TTC549 (cell line): ENCODE results near the gene PPWD1.

ENCODE experiments used
- FAIRE-seq: peaks from 2 replicates; lab custom pipeline; 2012; peaks lifted over from hg19 to GRCh38; lab: Jason Lieb, UNC

Gene PPWD1

GRCh38 chr5:65624025-65624570 lies 61.0 kb downstream of the PPWD1 start, which contains the start of gene TRIM23:
TSS of gene TRIM23 (minus strand) at chr5:65624333. CDS start at chr5:65624274, 59 bp downstream.
- peak; percentile 11 for FAIRE-seq

DNA sequence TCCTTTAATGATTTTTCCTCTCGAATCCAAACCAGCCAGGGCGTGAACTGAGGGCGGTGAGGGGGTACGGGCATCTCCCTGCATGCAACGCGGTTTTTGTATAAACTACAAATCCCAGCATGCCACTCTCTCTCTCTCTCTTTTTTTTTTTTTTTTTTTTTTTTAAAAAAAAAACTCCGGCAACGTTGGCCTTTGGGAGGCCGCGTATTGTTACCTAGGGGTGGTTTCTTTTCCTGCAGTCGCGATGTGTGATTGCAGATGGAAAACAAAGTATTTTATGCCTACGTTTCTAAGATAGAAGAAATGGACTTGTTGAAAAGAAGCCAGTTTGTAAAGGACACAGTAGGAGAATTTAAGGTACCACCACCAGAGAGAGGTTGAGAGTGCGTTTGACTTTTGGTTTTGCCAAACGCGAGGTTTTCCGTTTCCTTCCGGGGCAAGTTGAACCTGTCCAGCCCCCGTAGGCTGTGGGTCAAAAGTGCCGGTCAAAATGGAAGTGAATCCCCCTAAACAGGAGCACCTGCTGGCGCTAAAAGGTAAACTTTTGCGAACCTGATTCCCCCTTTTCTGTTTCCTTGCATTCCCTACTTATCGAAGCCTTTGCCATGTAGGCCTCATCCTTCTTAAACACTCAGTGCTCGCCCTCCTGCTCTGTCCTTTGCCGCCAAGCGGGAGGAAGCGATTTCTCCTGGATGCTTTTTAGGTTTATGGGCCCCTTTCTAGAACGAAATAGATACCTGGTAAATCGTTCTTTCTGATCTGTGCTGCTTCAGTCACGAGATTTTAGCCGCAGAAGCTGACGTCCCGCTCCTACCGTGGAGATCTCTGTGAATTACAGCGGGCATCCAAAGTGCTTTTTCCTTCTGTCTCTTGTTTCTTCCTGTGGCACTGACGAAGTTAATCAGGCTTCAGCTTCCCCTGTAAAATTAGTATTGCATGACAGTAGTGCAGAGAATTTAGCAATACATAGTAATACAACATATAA lies 61.8 kb downstream of the PPWD1 start, which contains the start of the genes SHLD3 and TRAPPC13:
TSS of gene SHLD3 (plus strand) at position 457 of the 985 bp plus-strand sequence. CDS start 4,561 bp downstream, outside the sequence.
TSS of gene TRAPPC13 (plus strand) at position 457 of the 985 bp plus-strand sequence. CDS start at position 491, 34 bp downstream.
- no peak for FAIRE-seq

DNA sequence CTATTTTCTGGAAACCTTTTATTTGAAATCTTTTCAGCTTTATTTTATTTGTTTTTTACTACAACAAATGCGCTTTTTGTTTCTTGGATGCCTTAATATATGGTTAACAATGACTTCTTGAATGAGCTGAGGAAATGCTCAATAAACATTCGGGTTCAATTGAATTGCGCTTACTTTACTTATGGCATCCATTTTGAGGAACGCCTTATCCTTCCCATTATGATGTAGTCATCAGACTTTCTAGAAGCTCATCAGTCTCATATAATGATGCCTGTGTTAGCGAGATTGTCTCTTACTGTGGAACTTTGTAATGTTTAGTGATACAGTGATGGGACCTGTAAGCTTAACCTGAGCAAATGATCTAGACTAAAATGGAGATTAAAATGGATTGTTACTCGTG lies 62.6 kb downstream of the PPWD1 start:
- no peak for FAIRE-seq

DNA sequence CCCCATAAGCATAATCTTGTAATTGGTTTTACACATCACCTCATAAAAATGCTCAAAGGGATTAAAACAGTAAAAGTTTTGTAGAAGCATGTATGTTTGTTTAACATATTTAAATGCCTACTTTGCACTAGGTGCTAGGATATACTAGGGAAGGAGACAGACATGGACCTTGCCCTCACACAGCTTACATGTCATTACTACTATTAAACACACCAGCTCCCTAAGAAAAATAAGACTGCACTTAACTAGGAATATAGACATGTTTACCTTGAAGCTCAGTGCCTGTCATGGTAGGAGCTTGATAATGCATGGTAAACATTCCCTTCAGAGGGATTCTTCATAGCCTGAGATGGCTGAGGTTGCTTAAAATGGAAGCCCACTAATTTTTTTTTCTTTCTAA lies 67.9 kb downstream of the PPWD1 start:
- FAIRE-seq: no peak
